GM12865 (cell line): ENCODE data around the gene SPATS2.

ENCODE experiments used
- DNase-seq: peaks from one replicate; pipeline ENCODE4 v3.0.0; 2010; ENCODE audit warnings: low read depth
- H3K4me3 ChIP-seq: 2 replicates; pipeline ENCODE4 v1.5.1; 2011; ENCODE audit warnings: mild to moderate bottlenecking, low read depth, low read length, control low read depth
- TF ChIP-seq, protein P1 (sequence below): IDR thresholded peaks from 2 replicates; pipeline ENCODE4 v1.5.1; 2011; ENCODE audit warnings: low read length, control low read depth, low read depth, inconsistent platforms; ENCODE audit not compliant: insufficient read depth; ENCODE audit errors: missing control alignments

SPATS2 gene

DNA sequence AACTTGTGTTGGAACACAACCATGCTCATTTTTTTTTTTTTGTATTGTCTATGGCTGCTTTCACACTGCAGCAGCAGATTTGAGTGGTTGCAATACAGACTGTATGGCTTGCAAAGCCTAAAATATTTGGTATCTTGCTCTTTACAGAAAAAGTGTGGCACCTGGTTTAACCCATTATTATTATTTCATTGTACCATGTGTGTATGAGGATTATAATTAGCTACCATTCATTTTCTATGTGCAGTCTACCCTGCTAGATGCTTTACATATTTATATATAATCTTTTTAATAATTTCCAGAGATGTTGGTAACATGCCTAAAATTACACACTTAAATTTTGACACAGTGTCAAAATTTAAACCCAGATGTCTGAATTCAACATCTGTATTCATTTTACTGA, 37.7 kb downstream of the SPATS2 start:
- DNase-seq = no peak
- TF ChIP-seq, protein P1, sequence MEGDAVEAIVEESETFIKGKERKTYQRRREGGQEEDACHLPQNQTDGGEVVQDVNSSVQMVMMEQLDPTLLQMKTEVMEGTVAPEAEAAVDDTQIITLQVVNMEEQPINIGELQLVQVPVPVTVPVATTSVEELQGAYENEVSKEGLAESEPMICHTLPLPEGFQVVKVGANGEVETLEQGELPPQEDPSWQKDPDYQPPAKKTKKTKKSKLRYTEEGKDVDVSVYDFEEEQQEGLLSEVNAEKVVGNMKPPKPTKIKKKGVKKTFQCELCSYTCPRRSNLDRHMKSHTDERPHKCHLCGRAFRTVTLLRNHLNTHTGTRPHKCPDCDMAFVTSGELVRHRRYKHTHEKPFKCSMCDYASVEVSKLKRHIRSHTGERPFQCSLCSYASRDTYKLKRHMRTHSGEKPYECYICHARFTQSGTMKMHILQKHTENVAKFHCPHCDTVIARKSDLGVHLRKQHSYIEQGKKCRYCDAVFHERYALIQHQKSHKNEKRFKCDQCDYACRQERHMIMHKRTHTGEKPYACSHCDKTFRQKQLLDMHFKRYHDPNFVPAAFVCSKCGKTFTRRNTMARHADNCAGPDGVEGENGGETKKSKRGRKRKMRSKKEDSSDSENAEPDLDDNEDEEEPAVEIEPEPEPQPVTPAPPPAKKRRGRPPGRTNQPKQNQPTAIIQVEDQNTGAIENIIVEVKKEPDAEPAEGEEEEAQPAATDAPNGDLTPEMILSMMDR = no peak
- H3K4me3 ChIP-seq = no peak overlapping the region

GRCh38 chr12:49410818-49411217, 43.6 kb downstream of the SPATS2 start:
- no peak for DNase-seq
- H3K4me3 ChIP-seq = no peak overlapping the region
- TF ChIP-seq, protein P1 = no peak

DNA sequence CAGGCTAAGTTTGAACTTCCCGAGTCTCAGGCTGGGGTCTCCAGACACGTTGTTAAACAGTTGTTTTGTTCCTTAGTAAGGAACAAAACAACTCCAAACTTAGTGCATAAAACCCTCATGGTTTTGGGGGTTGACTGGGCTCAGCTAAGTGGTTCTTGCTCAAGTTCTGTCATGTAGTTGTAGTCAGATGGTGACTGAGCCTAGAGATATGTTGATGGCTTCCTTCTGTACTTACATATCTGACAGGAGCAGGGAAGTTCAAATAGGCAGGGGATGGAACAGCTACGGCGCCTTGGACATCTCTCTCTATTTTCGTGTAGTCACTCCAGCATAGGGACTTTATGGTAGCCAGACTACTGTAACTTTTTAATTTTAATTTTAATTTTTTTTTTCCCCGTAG, 45.7 kb downstream of the SPATS2 start:
- H3K4me3 ChIP-seq = no peak overlapping the region
- no peak for DNase-seq
- TF ChIP-seq, protein P1 = no peak

- DNase-seq = no peak
- no peak overlapping the region for H3K4me3 ChIP-seq
- TF ChIP-seq, protein P1 = no peak
These were observed 46.5 kb downstream of the SPATS2 start for GRCh38 chr12:49413796-49414195.

GRCh38 chr12:49414364-49414763, 47.1 kb downstream of the SPATS2 start:
- TF ChIP-seq, protein P1 = no peak
- no peak for DNase-seq
- H3K4me3 ChIP-seq = no peak overlapping the region

GRCh38 chr12:49415521-49415970, 48.3 kb downstream of the SPATS2 start:
- no peak overlapping the region for H3K4me3 ChIP-seq
- no peak for DNase-seq
- TF ChIP-seq, protein P1 = no peak

DNA sequence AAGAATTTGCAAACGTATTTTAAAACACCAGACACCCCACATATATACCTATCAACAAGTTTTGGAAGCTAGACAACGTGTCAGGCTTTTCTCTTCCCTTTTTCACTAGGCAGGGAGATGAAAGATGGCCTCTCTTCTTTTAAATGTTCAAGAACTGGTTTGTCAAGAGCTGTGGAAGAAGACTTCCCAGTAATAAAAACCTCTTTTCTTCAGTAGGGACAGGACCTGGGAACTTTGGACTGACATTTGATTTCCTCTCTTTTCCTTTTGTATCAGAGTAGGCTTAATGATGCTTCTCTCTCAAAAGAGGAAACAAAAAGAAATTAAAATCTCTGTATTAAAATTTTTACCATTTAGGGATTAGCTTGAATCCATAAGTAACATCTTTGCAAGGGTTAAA, 49.6 kb downstream of the SPATS2 start:
- no peak overlapping the region for H3K4me3 ChIP-seq
- no peak for DNase-seq
- TF ChIP-seq, protein P1 = no peak
